ENCODE data around the gene LYRM4. TPM values are rescaled to one million over a fixed set of nuclear protein-coding genes. Genes with fewer than 3 reads are reported as not detected.

LYRM4 gene
- total RNA-seq, 1 experiment from 2014 or later = 44.3 TPM

DNA sequence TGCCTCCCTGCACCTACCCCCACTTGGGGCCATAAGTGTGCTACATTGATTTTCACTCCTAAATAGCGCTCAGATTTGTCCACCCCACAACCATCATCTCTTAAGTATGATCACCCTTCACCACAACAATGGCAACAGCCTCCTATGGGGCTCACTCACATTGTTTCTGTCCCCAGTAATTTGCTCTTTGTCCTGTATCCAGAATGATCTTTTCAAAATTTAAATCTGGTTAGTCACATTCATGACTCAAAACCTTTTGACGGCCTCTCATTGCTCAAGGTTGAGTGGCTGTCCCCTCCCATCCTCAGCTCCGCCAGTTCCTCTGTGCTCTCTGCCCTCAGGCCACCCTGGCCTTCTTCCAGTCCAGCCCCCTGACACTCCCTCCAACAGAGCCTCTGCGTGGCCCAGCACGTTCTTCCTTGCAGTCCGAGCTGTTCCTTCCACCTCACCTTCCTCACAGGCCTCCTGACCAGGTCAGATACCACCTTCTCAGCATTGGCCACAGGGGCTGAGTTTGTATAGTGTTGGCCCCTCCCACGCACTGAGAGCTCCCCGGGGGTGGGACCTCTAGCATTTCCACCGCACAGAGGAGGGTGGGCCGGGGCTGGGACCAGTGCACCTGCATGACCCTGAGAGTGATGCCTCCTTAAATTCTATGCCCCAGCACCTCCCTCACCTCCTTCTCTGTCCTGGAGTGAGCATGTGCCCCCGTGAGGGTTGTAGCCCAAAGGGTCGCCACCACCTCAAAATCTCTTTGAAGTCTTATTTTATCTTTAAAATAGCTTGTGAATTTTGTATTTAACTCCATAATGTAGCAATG, 178.1 kb downstream of the LYRM4 start:
- Histone ChIP-seq H3K23ac (ENCODE audit: insufficient read length, low read depth, low read length) (no peak overlapping the region), H3K27ac (ENCODE audit: insufficient read length, low read depth, low read length) (no peak overlapping the region), H3K14ac (ENCODE audit: insufficient read depth, low read length) (no peak overlapping the region), H3K23me2 (ENCODE audit: insufficient read length, low read depth, low read length, poor library complexity, severe bottlenecking) (peaks cover 23% of the 10 kb centered on the region), H3K79me2 (ENCODE audit: insufficient read depth, low read length) (no peaks in the 10 kb centered on the region), H3K4ac (ENCODE audit: low read depth, low read length) (no peak overlapping the region), H2BK15ac (ENCODE audit: low read depth, low read length) (no peak overlapping the region), H2AK5ac (ENCODE audit: insufficient read length, low read length) (no peak overlapping the region), H4K91ac (ENCODE audit: insufficient read length, low read depth, low read length) (no peak overlapping the region), H3K27me3 (ENCODE audit: insufficient read depth, low read length) (peaks cover 29% of the 10 kb centered on the region; the same call in 1 of the 2 replicates), H2BK20ac (ENCODE audit: low read depth, low read length, poor library complexity, severe bottlenecking) (no peak overlapping the region), H3K18ac (ENCODE audit: insufficient read length, low read depth, low read length) (no peak overlapping the region), H3K4me1 (ENCODE audit: insufficient read depth, low read length) (no peaks in the 10 kb centered on the region), H2AFZ (ENCODE audit: low read length) (no peak overlapping the region), H3K9ac (ENCODE audit: extremely low read depth, insufficient read length, low read length) (no peak overlapping the region), H3T11ph (ENCODE audit: low read length) (no peak overlapping the region), H2BK120ac (ENCODE audit: low read depth, low read length, poor library complexity, severe bottlenecking) (no peak overlapping the region), H2BK12ac (ENCODE audit: insufficient read length, low read depth, low read length) (no peak overlapping the region), H3K9me3 (ENCODE audit: control insufficient read depth, low read depth, low read length) (no peaks in the 10 kb centered on the region), H3K79me1 (ENCODE audit: insufficient read depth, low read depth, low read length, poor library complexity, severe bottlenecking) (no peaks in the 10 kb centered on the region), H4K20me1 (ENCODE audit: control insufficient read depth, insufficient read depth, insufficient read length) (no peaks in the 10 kb centered on the region), H3K56ac (ENCODE audit: insufficient read length, low read depth, low read length) (no peak overlapping the region), H3K4me2 (ENCODE audit: insufficient read depth, insufficient read length, low read length) (no peak overlapping the region), H2BK5ac (ENCODE audit: insufficient read length, low read length) (no peak overlapping the region), H4K8ac (replicated peaks; ENCODE audit: insufficient read length, low read depth, low read length) (no peak overlapping the region), H4K5ac (ENCODE audit: insufficient read length, low read depth, low read length) (no peak overlapping the region)
- Mint-ChIP-seq H3K9me3 (peaks cover 11 to 13% of the 10 kb centered on the region in 2 experiments), H3K27me3 (ENCODE audit: low read depth) (peaks cover 73% of the 10 kb centered on the region), H3K4me1 (peaks cover 12 to 14% of the 10 kb centered on the region in 2 experiments), H3K36me3 (ENCODE audit: insufficient read depth in 1 of 3, low read depth in 3 of 3) (peaks cover 0 to 9% (median 0%) of the 10 kb centered on the region in 3 experiments; a peak in 3 of 7 replicates), H3K4me3 (no peak overlapping the region), H3K27ac (no peak overlapping the region; a peak in 1 of 7 replicates)
- TF ChIP-seq, protein P1, sequence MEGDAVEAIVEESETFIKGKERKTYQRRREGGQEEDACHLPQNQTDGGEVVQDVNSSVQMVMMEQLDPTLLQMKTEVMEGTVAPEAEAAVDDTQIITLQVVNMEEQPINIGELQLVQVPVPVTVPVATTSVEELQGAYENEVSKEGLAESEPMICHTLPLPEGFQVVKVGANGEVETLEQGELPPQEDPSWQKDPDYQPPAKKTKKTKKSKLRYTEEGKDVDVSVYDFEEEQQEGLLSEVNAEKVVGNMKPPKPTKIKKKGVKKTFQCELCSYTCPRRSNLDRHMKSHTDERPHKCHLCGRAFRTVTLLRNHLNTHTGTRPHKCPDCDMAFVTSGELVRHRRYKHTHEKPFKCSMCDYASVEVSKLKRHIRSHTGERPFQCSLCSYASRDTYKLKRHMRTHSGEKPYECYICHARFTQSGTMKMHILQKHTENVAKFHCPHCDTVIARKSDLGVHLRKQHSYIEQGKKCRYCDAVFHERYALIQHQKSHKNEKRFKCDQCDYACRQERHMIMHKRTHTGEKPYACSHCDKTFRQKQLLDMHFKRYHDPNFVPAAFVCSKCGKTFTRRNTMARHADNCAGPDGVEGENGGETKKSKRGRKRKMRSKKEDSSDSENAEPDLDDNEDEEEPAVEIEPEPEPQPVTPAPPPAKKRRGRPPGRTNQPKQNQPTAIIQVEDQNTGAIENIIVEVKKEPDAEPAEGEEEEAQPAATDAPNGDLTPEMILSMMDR (conservative IDR thresholded peaks at IDR 0.05) = no peak
- no CpG with 5 or more reads among the region's 12 CpGs for WGBS (ENCODE audit: extremely low coverage, insufficient read length, low lambda C conversion rate)
- DNase-seq = no peak

All from H9 (cell line).